GM12873 (cell line): ENCODE data around the gene CMYA5.

ENCODE experiments used
- CTCF ChIP-seq: IDR thresholded peaks from 2 replicates; pipeline ENCODE4 v1.5.1; 2012; ENCODE audit warnings: low read depth, mild to moderate bottlenecking, moderate library complexity, low read length, control low read depth; ENCODE audit not compliant: insufficient read depth; ENCODE audit errors: missing control alignments

The CMYA5 gene

GRCh38 chr5:79834754-79835714, 145.4 kb downstream of the CMYA5 start:
- TF ChIP-seq CTCF: no peak

- no peak for TF ChIP-seq CTCF
Observed at GRCh38 chr5:79837761-79838551, 148.3 kb downstream of the CMYA5 start.

- no peak for TF ChIP-seq CTCF
Observed at GRCh38 chr5:79840084-79840990, 150.7 kb downstream of the CMYA5 start.

- no peak for TF ChIP-seq CTCF
Observed at GRCh38 chr5:79841172-79841571, 151.5 kb downstream of the CMYA5 start.

GRCh38 chr5:79842006-79842881, 152.6 kb downstream of the CMYA5 start:
- TF ChIP-seq CTCF: no peak

- no peak for TF ChIP-seq CTCF
Observed at GRCh38 chr5:79842991-79843390, 153.4 kb downstream of the CMYA5 start.
